Activated CD8-positive, alpha-beta memory T cell treated with anti-CD3 and anti-CD28 coated beads, Interleukin-2, amount 50 U/mL, for 24 hours (primary cell): ENCODE measurements around the gene NDUFB7.

Source experiments
- DNase-seq: peaks from one replicate; pipeline ENCODE4 v3.0.0-alpha.2; 2020; ENCODE audit errors: extremely low read depth

The NDUFB7 gene

GRCh38 chr19:14520543-14520942 is 51.3 kb downstream of the NDUFB7 start:
- DNase-seq, result no peak

- DNase-seq, result no peak
These were observed 51.9 kb downstream of the NDUFB7 start for GRCh38 chr19:14519860-14520407.

GRCh38 chr19:14519245-14519859 is 52.5 kb downstream of the NDUFB7 start:
- DNase-seq, result no peak

GRCh38 chr19:14517840-14518505 is 53.9 kb downstream of the NDUFB7 start, which contains the start of gene DNAJB1:
Gene DNAJB1, minus strand, starts transcription at chr19:14518397. Its CDS starts 48 bp downstream, at chr19:14518349.
- DNase-seq, result no peak

- DNase-seq, result no peak
These were observed 54.4 kb downstream of the NDUFB7 start for GRCh38 chr19:14517446-14517839.

- no peak for DNase-seq
These were observed 55.0 kb downstream of the NDUFB7 start for GRCh38 chr19:14516746-14517438.
